ENCODE results near the gene ESPN.

DNA sequence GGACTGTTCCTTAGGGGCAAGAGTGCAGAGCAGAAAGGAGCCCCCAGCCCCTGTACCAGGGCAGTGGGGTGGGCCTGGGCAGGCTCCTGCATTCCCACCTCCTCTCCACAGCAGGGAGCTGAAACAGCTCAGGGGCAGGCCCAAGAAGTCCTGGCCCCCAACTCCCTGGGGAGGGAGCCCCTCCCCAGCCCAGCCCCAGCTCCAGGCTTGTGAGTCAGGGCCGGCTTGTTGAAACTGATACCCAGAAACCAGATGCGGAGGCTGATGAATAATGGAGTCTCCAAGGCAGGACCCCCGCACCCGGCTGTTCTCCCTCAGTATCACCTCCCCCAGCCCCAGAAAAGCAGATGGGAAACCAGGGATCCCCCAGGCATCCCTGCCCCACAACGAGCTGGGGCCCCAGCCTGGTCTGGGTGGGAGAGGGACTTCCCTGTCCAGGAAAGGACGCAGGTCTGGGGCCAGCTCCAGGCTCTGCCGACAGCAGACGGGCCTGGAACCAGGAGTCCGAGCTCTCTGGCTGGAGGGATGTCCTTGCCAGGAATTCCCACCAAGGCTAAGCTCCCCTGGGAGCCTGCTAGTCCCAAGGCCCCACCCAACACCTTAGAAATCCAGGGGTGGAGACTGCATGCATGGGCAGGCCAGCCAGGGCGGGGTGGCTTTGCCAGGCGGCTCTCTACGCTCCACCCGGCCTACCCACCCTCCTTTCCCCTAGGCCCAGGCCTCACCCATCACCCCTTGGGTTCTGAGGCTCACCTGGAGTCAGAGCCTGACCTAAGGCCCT is 64.2 kb downstream of the ESPN start:
- TF ChIP-seq POLR2A (IDR thresholded peaks at IDR 0.05; ENCODE audit: low read depth, low read length) (no peak), NR2C2 (IDR thresholded peaks at IDR 0.05; ENCODE audit: borderline replicate concordance, control insufficient read depth, insufficient read length, low read depth) (no peak), RELB (IDR thresholded peaks at IDR 0.05; ENCODE audit: low read depth) (no peak), USF2 (IDR thresholded peaks at IDR 0.05; ENCODE audit: borderline replicate concordance, low read depth, low read length) (no peak), RELA (IDR thresholded peaks at IDR 0.05; ENCODE audit: borderline replicate concordance, partially characterized antibody) (no peak), SIN3A (IDR thresholded peaks at IDR 0.05; ENCODE audit: low read depth, low read length) (no peak), CREB1 (IDR thresholded peaks at IDR 0.05; ENCODE audit: low read depth) (no peak), SMARCA5 (IDR thresholded peaks at IDR 0.05) (no peak), ZNF274 (IDR thresholded peaks at IDR 0.05; ENCODE audit: insufficient read depth, insufficient read length) (no peak), GABPA (IDR thresholded peaks at IDR 0.05; ENCODE audit: low read depth) (no peak)
- TF ChIP-seq, protein P1, sequence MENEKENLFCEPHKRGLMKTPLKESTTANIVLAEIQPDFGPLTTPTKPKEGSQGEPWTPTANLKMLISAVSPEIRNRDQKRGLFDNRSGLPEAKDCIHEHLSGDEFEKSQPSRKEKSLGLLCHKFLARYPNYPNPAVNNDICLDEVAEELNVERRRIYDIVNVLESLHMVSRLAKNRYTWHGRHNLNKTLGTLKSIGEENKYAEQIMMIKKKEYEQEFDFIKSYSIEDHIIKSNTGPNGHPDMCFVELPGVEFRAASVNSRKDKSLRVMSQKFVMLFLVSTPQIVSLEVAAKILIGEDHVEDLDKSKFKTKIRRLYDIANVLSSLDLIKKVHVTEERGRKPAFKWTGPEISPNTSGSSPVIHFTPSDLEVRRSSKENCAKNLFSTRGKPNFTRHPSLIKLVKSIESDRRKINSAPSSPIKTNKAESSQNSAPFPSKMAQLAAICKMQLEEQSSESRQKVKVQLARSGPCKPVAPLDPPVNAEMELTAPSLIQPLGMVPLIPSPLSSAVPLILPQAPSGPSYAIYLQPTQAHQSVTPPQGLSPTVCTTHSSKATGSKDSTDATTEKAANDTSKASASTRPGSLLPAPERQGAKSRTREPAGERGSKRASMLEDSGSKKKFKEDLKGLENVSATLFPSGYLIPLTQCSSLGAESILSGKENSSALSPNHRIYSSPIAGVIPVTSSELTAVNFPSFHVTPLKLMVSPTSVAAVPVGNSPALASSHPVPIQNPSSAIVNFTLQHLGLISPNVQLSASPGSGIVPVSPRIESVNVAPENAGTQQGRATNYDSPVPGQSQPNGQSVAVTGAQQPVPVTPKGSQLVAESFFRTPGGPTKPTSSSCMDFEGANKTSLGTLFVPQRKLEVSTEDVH (IDR thresholded peaks at IDR 0.05; ENCODE audit: low read depth, partially characterized antibody): no peak
- TF ChIP-seq, protein P2, sequence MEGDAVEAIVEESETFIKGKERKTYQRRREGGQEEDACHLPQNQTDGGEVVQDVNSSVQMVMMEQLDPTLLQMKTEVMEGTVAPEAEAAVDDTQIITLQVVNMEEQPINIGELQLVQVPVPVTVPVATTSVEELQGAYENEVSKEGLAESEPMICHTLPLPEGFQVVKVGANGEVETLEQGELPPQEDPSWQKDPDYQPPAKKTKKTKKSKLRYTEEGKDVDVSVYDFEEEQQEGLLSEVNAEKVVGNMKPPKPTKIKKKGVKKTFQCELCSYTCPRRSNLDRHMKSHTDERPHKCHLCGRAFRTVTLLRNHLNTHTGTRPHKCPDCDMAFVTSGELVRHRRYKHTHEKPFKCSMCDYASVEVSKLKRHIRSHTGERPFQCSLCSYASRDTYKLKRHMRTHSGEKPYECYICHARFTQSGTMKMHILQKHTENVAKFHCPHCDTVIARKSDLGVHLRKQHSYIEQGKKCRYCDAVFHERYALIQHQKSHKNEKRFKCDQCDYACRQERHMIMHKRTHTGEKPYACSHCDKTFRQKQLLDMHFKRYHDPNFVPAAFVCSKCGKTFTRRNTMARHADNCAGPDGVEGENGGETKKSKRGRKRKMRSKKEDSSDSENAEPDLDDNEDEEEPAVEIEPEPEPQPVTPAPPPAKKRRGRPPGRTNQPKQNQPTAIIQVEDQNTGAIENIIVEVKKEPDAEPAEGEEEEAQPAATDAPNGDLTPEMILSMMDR (IDR thresholded peaks at IDR 0.05 in 2 of 3, conservative IDR thresholded peaks at IDR 0.05 in 1 of 3; ENCODE audit: control insufficient read depth in 2 of 3, extremely low read depth in 1 of 3, insufficient read depth in 1 of 3, low read depth in 3 of 3, low read length in 3 of 3): no peak
- TF ChIP-seq, protein P3, sequence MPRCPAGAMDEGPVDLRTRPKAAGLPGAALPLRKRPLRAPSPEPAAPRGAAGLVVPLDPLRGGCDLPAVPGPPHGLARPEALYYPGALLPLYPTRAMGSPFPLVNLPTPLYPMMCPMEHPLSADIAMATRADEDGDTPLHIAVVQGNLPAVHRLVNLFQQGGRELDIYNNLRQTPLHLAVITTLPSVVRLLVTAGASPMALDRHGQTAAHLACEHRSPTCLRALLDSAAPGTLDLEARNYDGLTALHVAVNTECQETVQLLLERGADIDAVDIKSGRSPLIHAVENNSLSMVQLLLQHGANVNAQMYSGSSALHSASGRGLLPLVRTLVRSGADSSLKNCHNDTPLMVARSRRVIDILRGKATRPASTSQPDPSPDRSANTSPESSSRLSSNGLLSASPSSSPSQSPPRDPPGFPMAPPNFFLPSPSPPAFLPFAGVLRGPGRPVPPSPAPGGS (IDR thresholded peaks at IDR 0.05; ENCODE audit: borderline replicate concordance, insufficient read depth, low read depth, low read length, poor library complexity, severe bottlenecking): no peak

All from GM12878 (cell line).